Muscle layer of colon (tissue), 2 donors: ENCODE measurements around the gene SRGAP3.

Source experiments
- H3K27ac ChIP-seq: one replicate; pipeline ENCODE4 v1.7.0; 2013; ENCODE audit warnings: low read depth, mild to moderate bottlenecking, low read length, moderate library complexity
- H3K27me3 ChIP-seq, 2 donors: one replicate each; pipeline ENCODE4 v1.7.0; 2013; ENCODE audit warnings: low read length in 2 of 2, mild to moderate bottlenecking in 2 of 2; ENCODE audit not compliant: insufficient read depth in 2 of 2, control insufficient read depth in 1 of 2
- H3K36me3 ChIP-seq: one replicate; pipeline ENCODE4 v1.7.0; 2013; ENCODE audit warnings: mild to moderate bottlenecking, low read length; ENCODE audit not compliant: insufficient read depth
- H3K4me1 ChIP-seq: one replicate; pipeline ENCODE4 v1.7.0; 2013; ENCODE audit warnings: mild to moderate bottlenecking, low read length; ENCODE audit not compliant: insufficient read depth
- H3K4me3 ChIP-seq, 2 donors: one replicate each; pipeline ENCODE4 v1.7.0; 2013; ENCODE audit warnings: low read length in 2 of 2, low read depth in 1 of 2, mild to moderate bottlenecking in 1 of 2, moderate library complexity in 1 of 2
- H3K9ac ChIP-seq: one replicate; pipeline ENCODE4 v1.7.0; 2013; ENCODE audit warnings: low read length
- H3K9me3 ChIP-seq: one replicate; pipeline ENCODE4 v1.7.0; 2013; ENCODE audit warnings: mild to moderate bottlenecking, low read length
- donor health status: abdominal sarcoma.
- donor health status: Adenocarcinoma of cecum.

Gene SRGAP3

DNA sequence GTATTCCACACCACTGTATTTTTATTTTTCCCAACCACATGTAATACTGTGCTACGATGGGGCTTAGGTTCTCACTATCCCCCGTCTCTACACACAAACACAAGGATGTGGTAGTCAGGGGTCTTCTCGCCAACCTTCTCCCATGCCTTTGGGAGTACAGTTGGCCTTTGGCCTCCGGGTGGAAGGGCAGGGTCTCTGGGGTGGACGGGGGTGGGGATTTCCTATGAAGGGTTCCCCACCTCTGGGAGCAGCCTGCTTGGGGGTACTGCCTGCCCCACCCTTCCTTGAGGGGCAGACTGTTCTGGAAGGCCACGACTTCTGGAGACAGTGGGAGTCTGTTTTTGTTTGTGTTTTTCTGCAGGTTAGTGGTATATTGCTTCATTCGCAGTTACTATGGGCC, 264.9 kb downstream of the SRGAP3 start:
- Histone ChIP-seq H3K27me3 (no peaks in the 10 kb centered on the region), H3K36me3 (no peaks in the 10 kb centered on the region), H3K9ac (no peak overlapping the region), H3K4me1 (peaks cover 5% of the 10 kb centered on the region), H3K4me3 (no peak overlapping the region), H3K9me3 (no peaks in the 10 kb centered on the region), H3K27ac (no peak overlapping the region)

GRCh38 chr3:8984081-8984480, 265.4 kb downstream of the SRGAP3 start:
- H3K4me3 ChIP-seq: no peak overlapping the region

GRCh38 chr3:8983591-8983990, 265.9 kb downstream of the SRGAP3 start:
- Histone ChIP-seq H3K9me3 (no peaks in the 10 kb centered on the region), H3K4me3 (no peak overlapping the region), H3K9ac (no peak overlapping the region), H3K27ac (no peak overlapping the region), H3K36me3 (no peaks in the 10 kb centered on the region), H3K27me3 (no peaks in the 10 kb centered on the region), H3K4me1 (peaks cover 5% of the 10 kb centered on the region)

More at GRCh38 chr3:8984081-8984480, 265.4 kb downstream of the SRGAP3 start:
- Histone ChIP-seq H3K9me3 (no peaks in the 10 kb centered on the region), H3K4me1 (peaks cover 5% of the 10 kb centered on the region), H3K27ac (no peak overlapping the region), H3K9ac (no peak overlapping the region), H3K27me3 (no peaks in the 10 kb centered on the region), H3K36me3 (no peaks in the 10 kb centered on the region)

GRCh38 chr3:8983026-8983425, 266.4 kb downstream of the SRGAP3 start:
- H3K36me3 ChIP-seq: no peaks in the 10 kb centered on the region
- no peaks in the 10 kb centered on the region for H3K9me3 ChIP-seq
- peaks cover 2% of the 10 kb centered on the region for H3K4me1 ChIP-seq
- H3K4me3 ChIP-seq: no peak overlapping the region
- H3K27ac ChIP-seq: no peak overlapping the region
- no peak overlapping the region for H3K9ac ChIP-seq
- H3K27me3 ChIP-seq: no peaks in the 10 kb centered on the region

DNA sequence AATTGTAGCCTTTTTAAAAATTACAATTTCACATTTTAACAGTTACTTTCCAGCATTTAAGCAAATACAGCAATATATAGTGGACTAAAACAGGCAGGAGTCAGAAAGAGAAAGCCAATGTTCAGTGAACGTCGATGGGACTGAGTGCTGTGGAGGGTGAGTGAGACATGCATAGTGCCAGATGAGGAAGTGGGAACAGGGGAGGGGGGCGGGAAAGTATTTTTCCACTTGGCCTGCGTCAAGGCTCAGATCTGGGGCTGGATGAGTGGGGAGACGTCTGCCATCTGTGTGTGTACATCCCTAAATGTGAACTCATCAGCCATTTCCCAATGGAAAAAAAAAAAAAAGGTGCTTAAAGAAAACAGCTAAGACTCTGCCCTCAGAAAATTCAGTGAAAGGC, 266.9 kb downstream of the SRGAP3 start:
- Histone ChIP-seq H3K9me3 (no peaks in the 10 kb centered on the region), H3K27ac (no peak overlapping the region), H3K4me3 (no peak overlapping the region), H3K36me3 (no peaks in the 10 kb centered on the region), H3K4me1 (no peaks in the 10 kb centered on the region), H3K27me3 (no peaks in the 10 kb centered on the region), H3K9ac (no peak overlapping the region)

GRCh38 chr3:8981700-8982099, 267.7 kb downstream of the SRGAP3 start:
- no peak overlapping the region for H3K27ac ChIP-seq
- no peak overlapping the region for H3K4me3 ChIP-seq
- H3K27me3 ChIP-seq: peaks cover 0 to 4% of the 10 kb centered on the region in 2 donors
- H3K36me3 ChIP-seq: no peaks in the 10 kb centered on the region
- H3K9ac ChIP-seq: no peak overlapping the region
- H3K9me3 ChIP-seq: no peaks in the 10 kb centered on the region
- H3K4me1 ChIP-seq: no peaks in the 10 kb centered on the region

GRCh38 chr3:8981296-8981695, 268.1 kb downstream of the SRGAP3 start:
- Histone ChIP-seq H3K4me3 (no peak overlapping the region), H3K4me1 (no peaks in the 10 kb centered on the region), H3K27me3 (peaks cover 0 to 7% of the 10 kb centered on the region in 2 donors), H3K27ac (no peak overlapping the region), H3K36me3 (no peaks in the 10 kb centered on the region), H3K9me3 (no peaks in the 10 kb centered on the region), H3K9ac (no peak overlapping the region)

DNA sequence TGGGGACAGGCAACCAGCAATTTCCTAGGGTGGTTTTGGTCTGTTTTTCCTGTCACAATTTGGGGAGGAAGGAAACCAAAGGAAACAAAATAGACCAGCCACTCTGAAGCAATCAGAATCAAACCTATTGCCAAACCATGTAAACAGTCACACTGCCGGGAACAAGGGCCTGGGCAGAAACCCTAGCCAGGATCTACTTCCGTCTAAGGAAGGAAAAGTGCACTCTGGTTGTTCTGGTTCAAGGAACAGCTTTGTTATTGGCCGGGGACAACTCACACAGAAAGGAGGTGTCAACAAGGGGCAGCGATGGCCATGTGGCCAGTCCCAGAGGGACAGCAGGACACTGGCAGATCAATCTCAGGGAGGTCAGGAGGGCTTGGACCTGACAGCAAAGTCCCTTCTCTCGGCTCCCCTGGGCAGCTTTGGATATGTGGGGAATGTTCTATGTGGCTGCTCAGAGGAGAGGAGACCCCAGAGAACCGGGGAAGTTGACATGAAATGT, 268.6 kb downstream of the SRGAP3 start:
- Histone ChIP-seq H3K9ac (no peak overlapping the region), H3K27me3 (peaks cover 0 to 7% of the 10 kb centered on the region in 2 donors), H3K27ac (no peak overlapping the region), H3K36me3 (no peaks in the 10 kb centered on the region), H3K9me3 (no peaks in the 10 kb centered on the region), H3K4me3 (no peak overlapping the region), H3K4me1 (no peaks in the 10 kb centered on the region)

GRCh38 chr3:8979262-8979661, 270.2 kb downstream of the SRGAP3 start:
- Histone ChIP-seq H3K27me3 (peaks cover 0 to 7% of the 10 kb centered on the region in 2 donors), H3K9me3 (no peaks in the 10 kb centered on the region), H3K4me1 (no peaks in the 10 kb centered on the region), H3K36me3 (no peaks in the 10 kb centered on the region), H3K9ac (no peak overlapping the region), H3K4me3 (no peak overlapping the region), H3K27ac (no peak overlapping the region)

DNA sequence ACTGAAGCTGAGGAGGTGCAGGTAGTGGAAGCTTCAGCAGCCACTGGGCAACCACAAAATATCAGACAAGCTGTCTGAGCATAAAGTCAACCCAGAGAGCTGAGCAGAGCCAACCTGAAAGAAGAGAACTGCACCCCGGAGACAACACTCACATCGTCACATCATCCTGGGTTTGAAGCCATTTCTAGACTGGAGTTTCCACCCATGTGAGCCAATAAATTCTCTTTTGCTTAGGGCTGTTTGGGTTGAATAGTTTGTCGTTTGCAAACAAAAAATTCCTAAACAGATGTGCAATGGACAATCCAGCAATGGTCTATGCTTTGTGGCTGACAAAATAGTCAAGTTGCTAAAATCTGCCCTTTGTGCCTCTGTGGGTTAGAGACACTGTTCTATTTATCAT, 270.9 kb downstream of the SRGAP3 start:
- no peak overlapping the region for H3K9ac ChIP-seq
- H3K27ac ChIP-seq: no peak overlapping the region
- no peaks in the 10 kb centered on the region for H3K36me3 ChIP-seq
- peaks cover 0 to 7% of the 10 kb centered on the region in 2 donors for H3K27me3 ChIP-seq
- no peaks in the 10 kb centered on the region for H3K4me1 ChIP-seq
- H3K9me3 ChIP-seq: no peaks in the 10 kb centered on the region
- no peak overlapping the region for H3K4me3 ChIP-seq

DNA sequence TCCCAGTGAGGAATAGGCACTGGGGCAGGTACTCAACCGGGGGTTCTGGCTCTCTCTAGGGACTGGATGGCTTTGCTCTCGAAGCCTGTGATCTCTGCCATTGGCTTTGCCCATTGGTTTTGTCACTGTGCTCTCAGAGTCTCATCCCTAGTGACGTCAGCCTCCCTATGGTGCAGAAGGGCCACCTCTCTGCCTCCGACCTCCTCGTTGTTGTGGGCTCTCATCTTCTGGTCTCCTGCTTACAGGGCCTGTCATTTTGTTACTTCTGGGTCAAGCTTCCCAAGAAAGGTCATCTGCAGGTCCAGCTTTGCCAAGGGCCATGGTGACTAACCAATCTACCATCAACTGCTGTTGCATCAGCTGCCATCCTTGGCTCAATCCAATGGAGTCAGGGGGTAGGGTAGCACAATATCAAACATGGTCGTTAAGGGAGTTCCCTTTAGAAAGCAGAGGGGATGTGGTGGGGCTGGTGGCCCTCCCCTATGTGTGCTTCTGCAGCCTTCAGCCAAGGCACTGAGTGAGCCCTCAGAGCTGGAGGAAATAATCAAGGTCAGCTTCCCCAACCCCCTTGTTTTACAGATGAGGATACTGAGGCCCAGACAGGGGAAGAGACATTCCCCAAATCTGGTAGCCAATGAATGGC, 272.8 kb downstream of the SRGAP3 start:
- Histone ChIP-seq H3K9ac (no peak overlapping the region), H3K9me3 (no peaks in the 10 kb centered on the region), H3K4me1 (no peaks in the 10 kb centered on the region), H3K36me3 (no peaks in the 10 kb centered on the region), H3K27me3 (peaks cover 0 to 7% of the 10 kb centered on the region in 2 donors), H3K4me3 (no peak overlapping the region), H3K27ac (no peak overlapping the region)
